HG03045 (cell line): ENCODE results near the gene PPP1R3F.
"Not testable (repeated sequence)": the region's sequence is repeated elsewhere in the genome, so short reads cannot be mapped to it uniquely, and the experiment has no call there.

Source experiments
- ATAC-seq: cut with Tn5 transposase; IDR thresholded peaks from one replicate; pipeline ENCODE4 v1.9.1; 2021; ENCODE audit warnings: mild to moderate bottlenecking, moderate library complexity; ENCODE audit not compliant: unreplicated experiment

Gene PPP1R3F

DNA sequence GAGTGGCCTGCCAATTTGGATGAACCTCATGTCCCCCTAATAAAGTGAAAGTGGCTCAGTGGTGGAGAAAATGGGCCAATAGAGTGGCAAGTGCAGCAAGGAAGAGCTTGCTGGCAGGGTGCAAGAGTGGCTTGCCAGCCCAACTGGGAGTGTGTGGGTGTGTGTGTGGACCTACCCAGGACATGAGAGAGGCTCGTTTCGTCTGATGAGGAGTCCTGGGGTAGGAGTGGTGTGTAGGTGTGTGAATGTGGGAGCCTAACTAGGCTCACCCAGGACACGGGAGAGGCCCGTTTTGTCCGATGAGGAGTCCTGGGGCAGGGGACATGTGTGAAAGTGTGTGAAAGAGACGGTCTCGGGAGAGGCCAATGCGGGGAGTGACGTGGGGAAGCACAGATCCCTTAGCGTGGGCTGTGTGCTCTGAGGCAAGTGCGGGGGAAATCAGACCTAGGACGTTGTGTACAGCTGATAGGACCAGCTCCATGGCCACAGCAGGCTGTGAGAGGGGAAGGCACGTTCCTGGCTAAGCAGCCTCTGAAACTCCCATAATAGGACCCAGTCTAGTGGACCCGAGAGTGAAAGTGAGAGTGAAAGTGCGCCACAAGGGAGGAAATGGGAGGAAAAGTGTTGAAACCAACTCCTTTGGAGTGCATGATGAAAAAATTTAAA is 39.1 kb downstream of the PPP1R3F start:
- no peak for ATAC-seq

DNA sequence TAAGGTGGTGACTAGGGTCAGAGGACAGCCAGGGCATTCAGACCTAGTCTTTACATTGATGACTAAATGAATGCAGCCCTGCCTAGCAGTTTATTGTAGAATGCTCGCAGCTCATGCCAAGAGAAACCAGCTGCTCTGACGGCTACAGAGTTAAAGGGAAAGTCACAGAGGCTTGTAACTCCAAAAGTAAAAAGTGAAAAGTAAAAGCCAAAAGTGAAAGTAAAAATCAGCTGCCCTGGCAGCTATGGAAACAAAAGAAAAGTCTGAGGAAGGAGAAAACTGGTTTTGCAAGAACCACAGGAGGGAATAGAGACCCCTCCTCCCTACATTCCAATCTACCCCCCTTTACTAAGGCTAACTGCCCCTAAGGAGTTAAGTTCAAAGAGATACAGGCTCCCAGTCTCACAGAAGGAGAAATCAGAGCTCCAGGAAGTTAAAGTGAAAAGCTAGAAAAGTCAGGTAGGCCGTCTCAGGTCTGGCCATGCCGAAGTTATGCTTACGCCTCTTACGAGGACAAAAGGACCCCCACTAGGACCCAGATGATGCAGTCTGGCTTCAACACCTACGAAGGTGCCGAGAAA is 39.9 kb downstream of the PPP1R3F start:
- ATAC-seq, result no peak

DNA sequence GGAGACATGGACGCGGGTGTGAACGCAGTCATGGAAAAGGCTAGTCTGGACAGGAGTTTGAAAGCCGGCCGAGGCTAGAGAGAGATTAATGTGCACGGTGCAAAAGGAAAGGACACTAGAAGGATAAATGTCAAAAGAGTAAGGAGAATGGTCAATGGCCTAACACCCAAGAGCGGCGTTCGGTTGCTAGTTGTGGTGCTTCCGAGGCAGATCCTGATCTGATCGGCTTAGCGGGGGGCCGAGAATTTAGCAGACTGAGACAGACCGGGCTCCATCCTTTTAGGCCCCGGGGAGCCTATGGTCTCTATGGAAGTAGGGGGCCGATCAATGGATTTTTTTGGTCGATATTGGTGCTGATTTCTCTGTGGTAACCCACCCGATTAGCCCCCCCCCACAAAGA is 40.8 kb downstream of the PPP1R3F start:
- no peak for ATAC-seq

DNA sequence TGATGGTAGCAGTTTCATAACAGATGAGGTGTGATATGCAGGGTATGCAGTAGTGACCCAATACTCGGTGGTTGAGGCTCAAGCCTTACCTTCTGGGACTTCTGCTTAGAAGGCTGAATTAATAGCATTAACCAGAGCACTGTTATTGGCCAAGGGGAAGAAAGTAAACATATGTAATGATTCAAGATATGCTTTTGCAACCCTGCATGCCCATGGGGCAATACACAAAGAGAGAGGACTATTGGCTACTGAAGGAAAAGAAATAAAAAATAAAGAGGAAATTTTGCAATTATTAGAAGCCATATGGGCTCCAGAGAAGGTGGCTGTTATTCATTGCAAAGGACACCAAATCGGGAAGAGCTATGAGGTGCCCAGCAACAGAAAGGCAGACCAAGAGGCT is 42.6 kb downstream of the PPP1R3F start:
- ATAC-seq, result no peak

GRCh38 chrX:49316085-49316484 is 46.5 kb downstream of the PPP1R3F start:
- ATAC-seq, result no peak

DNA sequence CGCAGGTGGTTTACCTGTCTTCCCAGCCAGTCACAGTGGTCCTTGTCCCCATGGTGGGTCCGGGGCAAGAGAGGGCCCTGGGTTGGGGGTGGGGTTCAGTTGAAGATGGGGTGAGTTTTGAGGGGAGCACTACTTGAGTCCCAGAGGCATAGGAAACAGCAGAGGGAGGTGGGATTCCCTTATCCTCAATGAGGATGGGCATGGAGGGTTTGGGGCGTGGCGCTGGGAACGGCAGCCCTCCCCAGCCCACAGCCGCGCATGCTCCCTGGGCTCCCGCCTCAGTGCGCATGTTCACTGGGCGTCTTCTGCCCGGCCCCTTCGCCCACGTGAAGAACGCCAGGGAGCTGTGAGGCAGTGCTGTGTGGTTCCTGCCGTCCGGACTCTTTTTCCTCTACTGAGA is 52.1 kb downstream of the PPP1R3F start, which contains the start of gene GAGE12J:
Gene GAGE12J, plus strand, starts transcription at position 301 of the 400 bp plus-strand sequence. CDS start 1,157 bp downstream, outside the sequence.
- not testable (repeated sequence) for ATAC-seq

GRCh38 chrX:49322266-49322665 is 52.7 kb downstream of the PPP1R3F start:
- not testable (repeated sequence) for ATAC-seq

GRCh38 chrX:49323735-49324134 is 54.1 kb downstream of the PPP1R3F start:
- not testable (repeated sequence) for ATAC-seq

DNA sequence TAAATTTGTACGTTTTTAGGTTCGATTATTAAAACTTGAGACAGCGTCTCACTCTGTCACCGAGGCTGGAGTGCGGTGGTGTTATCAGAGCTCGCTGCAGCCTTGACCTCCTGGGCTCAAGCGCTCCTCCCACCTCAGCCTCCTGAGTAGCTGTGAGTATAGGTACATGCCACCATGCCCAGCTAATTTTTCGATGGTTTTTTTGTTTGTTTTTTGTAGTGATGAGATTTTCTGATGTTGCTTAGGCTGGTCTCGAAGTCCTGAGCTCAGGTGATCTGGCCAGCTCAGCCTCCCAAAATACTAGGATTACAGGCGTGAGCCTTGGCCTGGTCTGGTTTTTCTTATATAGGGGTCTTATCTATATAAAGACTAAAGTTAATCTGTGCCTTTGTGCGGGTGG is 60.8 kb downstream of the PPP1R3F start:
- not testable (repeated sequence) for ATAC-seq

- not testable (repeated sequence) for ATAC-seq
Measured at GRCh38 chrX:49331282-49331681, 61.7 kb downstream of the PPP1R3F start, which contains the start of gene GAGE13. Gene GAGE13, plus strand, starts transcription at chrX:49331582. Its CDS starts 1,156 bp downstream, at chrX:49332738.

DNA sequence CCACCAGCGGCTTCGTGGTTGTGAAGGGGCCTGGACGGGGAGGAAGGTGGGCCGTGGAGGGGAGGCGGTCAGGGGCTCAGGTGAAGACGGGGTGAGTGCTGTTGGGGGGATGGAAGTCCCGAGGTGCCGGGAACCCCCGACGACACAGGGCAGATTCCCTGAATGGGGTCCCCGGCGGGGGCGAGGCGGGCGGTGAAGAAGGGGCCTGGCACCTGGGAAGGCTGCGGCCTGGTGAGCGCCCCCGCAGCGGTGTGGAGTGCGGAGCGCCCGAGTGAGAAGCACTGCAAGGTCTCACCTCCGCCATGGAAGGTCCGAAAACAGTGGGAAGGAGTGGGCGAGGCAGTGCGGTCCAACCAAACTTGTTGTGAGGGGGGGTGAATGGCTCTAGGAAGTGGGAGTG is 62.2 kb downstream of the PPP1R3F start:
- ATAC-seq, result not testable (repeated sequence)
